CD4-positive, alpha-beta memory T cell (primary cell): ENCODE data around the gene SDR9C7. TPM values are rescaled to one million over a fixed set of nuclear protein-coding genes. Genes with fewer than 3 reads are reported as not detected.
"Not testable (repeated sequence)": the region's sequence is repeated elsewhere in the genome, so short reads cannot be mapped to it uniquely, and the experiment has no call there.

Source experiments
- CTCF ChIA-PET: fragments of 350-600 bp; sonication (Branson Sonifier 250); formaldehyde crosslinking; loops from one replicate; lab custom pipeline; 2021; ENCODE audit warnings: inconsistent platforms; ENCODE audit not compliant: partially characterized antibody; lab: Charles Lee
- POLR2A ChIA-PET: fragments of 350-600 bp; sonication (Branson Sonifier 250); formaldehyde crosslinking; loops from one replicate; lab custom pipeline; 2021; ENCODE audit not compliant: partially characterized antibody; lab: Charles Lee
- DNase-seq, 5 donors: peaks; one replicate each; pipeline versions ENCODE4 v3.0.0 to v3.0.0-alpha.2; 2020 to 2022; ENCODE audit warnings: mixed read lengths in 1 of 5
- H3K27ac ChIP-seq: one replicate; pipeline ENCODE4 v1.7.0; 2013; ENCODE audit warnings: low read depth, low read length
- H3K27me3 ChIP-seq: 2 replicates; pipeline ENCODE4 v1.7.0; 2013; ENCODE audit warnings: mild to moderate bottlenecking, low read length, moderate library complexity; ENCODE audit not compliant: insufficient read depth
- H3K36me3 ChIP-seq: 2 replicates; pipeline ENCODE4 v1.7.0; 2013; ENCODE audit warnings: mild to moderate bottlenecking, low read length, moderate library complexity; ENCODE audit not compliant: insufficient read depth
- H3K4me1 ChIP-seq: 2 replicates; pipeline ENCODE4 v1.7.0; 2013; ENCODE audit warnings: mild to moderate bottlenecking, low read length, moderate library complexity; ENCODE audit not compliant: insufficient read depth
- H3K4me3 ChIP-seq, 2 donors: one replicate each; pipeline ENCODE4 v1.7.0; 2013; ENCODE audit warnings: low read length in 2 of 2, mild to moderate bottlenecking in 1 of 2
- H3K9me3 ChIP-seq, 2 donors: one replicate each; pipeline ENCODE4 v1.7.0; 2013; ENCODE audit warnings: low read length in 2 of 2, control low read depth in 1 of 2; ENCODE audit not compliant: control insufficient read depth in 1 of 2
- H3K27ac Mint-ChIP-seq, 7 donors: one replicate each; pipeline ENCODE4 v1.8.0; 2020 to 2021; ENCODE audit warnings: mixed read lengths in 7 of 7, mild to moderate bottlenecking in 6 of 7, inconsistent platforms in 3 of 7, moderate library complexity in 3 of 7
- H3K27me3 Mint-ChIP-seq, 2 donors: one replicate each; pipeline ENCODE4 v1.8.0; 2020 to 2021; ENCODE audit warnings: mixed read lengths in 2 of 2
- H3K36me3 Mint-ChIP-seq, 2 donors: one replicate each; pipeline ENCODE4 v1.8.0; 2020 to 2021; ENCODE audit warnings: mixed read lengths in 2 of 2, inconsistent platforms in 1 of 2, mild to moderate bottlenecking in 1 of 2
- H3K4me1 Mint-ChIP-seq, 4 donors: one replicate each; pipeline ENCODE4 v1.8.0; 2020 to 2021; ENCODE audit warnings: mixed read lengths in 4 of 4, mild to moderate bottlenecking in 1 of 4
- H3K4me3 Mint-ChIP-seq, 8 donors: one replicate each; pipeline ENCODE4 v1.8.0; 2020 to 2021; ENCODE audit warnings: mixed read lengths in 8 of 8, mild to moderate bottlenecking in 7 of 8, moderate library complexity in 6 of 8, inconsistent platforms in 3 of 8
- H3K9me3 Mint-ChIP-seq, 8 donors: one replicate each; pipeline ENCODE4 v1.8.0; 2020 to 2021; ENCODE audit warnings: mixed read lengths in 8 of 8, mild to moderate bottlenecking in 5 of 8, inconsistent platforms in 3 of 8, moderate library complexity in 1 of 8
- intact Hi-C: fragments of 100-400 bp; cut with micrococcal nuclease; formaldehyde crosslinking; loops from one replicate; pipeline ENCODE4 v1.15.1; 2023
- polyA plus RNA-seq, 2 donors: library from polyadenylated mRNA; unstranded; fragments of 300-500 nt; fragmentation: Illumina TruSeq; gene quantifications; one replicate each; pipeline ENCODE4 v1.2.3, GENCODE V29; 2021
- total RNA-seq, 2 experiments: library from RNA; stranded (reverse); gene quantifications; one replicate each; pipeline ENCODE4 v1.2.3, GENCODE V29; 2021

Gene SDR9C7
- total and polyA plus RNA-seq, 4 experiments from 2014 or later = not detected

GRCh38 chr12:56941299-56942017 is 7.2 kb upstream of the SDR9C7 start:
- Mint-ChIP-seq H3K36me3 (no peaks in the 10 kb centered on the region), H3K27me3 (peaks cover 0 to 5% of the 10 kb centered on the region in 2 donors), H3K27ac (no peak overlapping the region), H3K4me3 (no peak overlapping the region), H3K4me1 (no peaks in the 10 kb centered on the region), H3K9me3 (peaks cover 0 to 10% (median 6%) of the 10 kb centered on the region in 8 donors)
- Histone ChIP-seq H3K27me3 (no peaks in the 10 kb centered on the region), H3K4me3 (no peak overlapping the region), H3K27ac (no peak overlapping the region), H3K9me3 (no peaks in the 10 kb centered on the region), H3K36me3 (no peaks in the 10 kb centered on the region), H3K4me1 (no peaks in the 10 kb centered on the region)
- DNase-seq = no peak
- ChIA-PET POLR2A (no interaction called here), CTCF (no interaction called here)
- intact Hi-C loops = no loop called here

GRCh38 chr12:56940942-56941298 is 6.7 kb upstream of the SDR9C7 start:
- H3K9me3 Mint-ChIP-seq, H3K9me3 ChIP-seq, intact Hi-C loops, H3K27me3 ChIP-seq, H3K27ac ChIP-seq, H3K27me3 Mint-ChIP-seq, H3K4me3 ChIP-seq, H3K4me1 Mint-ChIP-seq, DNase-seq, H3K27ac Mint-ChIP-seq, H3K4me3 Mint-ChIP-seq, H3K4me1 ChIP-seq, H3K36me3 ChIP-seq, CTCF ChIA-PET, POLR2A ChIA-PET, H3K36me3 Mint-ChIP-seq: not testable (repeated sequence)

GRCh38 chr12:56935752-56936151 is 1.5 kb upstream of the SDR9C7 start:
- no peak overlapping the region for H3K27ac Mint-ChIP-seq
- H3K4me3 Mint-ChIP-seq = no peak overlapping the region
- H3K9me3 Mint-ChIP-seq = no peaks in the 10 kb centered on the region
- DNase-seq = no peak
- no peaks in the 10 kb centered on the region for H3K36me3 ChIP-seq
- H3K27me3 Mint-ChIP-seq = peaks cover 2 to 3% of the 10 kb centered on the region in 2 donors
- intact Hi-C loops = no loop called here
- no peaks in the 10 kb centered on the region for H3K27me3 ChIP-seq
- no peaks in the 10 kb centered on the region for H3K4me1 ChIP-seq
- no peaks in the 10 kb centered on the region for H3K36me3 Mint-ChIP-seq
- H3K4me3 ChIP-seq = no peak overlapping the region
- POLR2A ChIA-PET = no interaction called here
- peaks cover 0 to 5% (median 2%) of the 10 kb centered on the region in 4 donors for H3K4me1 Mint-ChIP-seq
- H3K9me3 ChIP-seq = no peaks in the 10 kb centered on the region
- no peak overlapping the region for H3K27ac ChIP-seq
- CTCF ChIA-PET = interaction anchor here (0.6 kb wide), 1 partner anchor 867 kb away, joined by 4 read pairs; no protein-coding TSS in a partner anchor

GRCh38 chr12:56935157-56935556 is 949 bp upstream of the SDR9C7 start:
- no peak overlapping the region for H3K4me3 ChIP-seq
- H3K27ac Mint-ChIP-seq = no peak overlapping the region
- H3K36me3 ChIP-seq = no peaks in the 10 kb centered on the region
- intact Hi-C loops = no loop called here
- no peaks in the 10 kb centered on the region for H3K27me3 ChIP-seq
- H3K4me1 ChIP-seq = no peaks in the 10 kb centered on the region
- peaks cover 0 to 5% (median 2%) of the 10 kb centered on the region in 4 donors for H3K4me1 Mint-ChIP-seq
- H3K9me3 ChIP-seq = no peaks in the 10 kb centered on the region
- no peaks in the 10 kb centered on the region for H3K36me3 Mint-ChIP-seq
- H3K4me3 Mint-ChIP-seq = no peak overlapping the region
- peaks cover 2 to 3% of the 10 kb centered on the region in 2 donors for H3K27me3 Mint-ChIP-seq
- DNase-seq = no peak
- POLR2A ChIA-PET = no interaction called here
- no peak overlapping the region for H3K27ac ChIP-seq
- CTCF ChIA-PET = interaction anchor here (0.6 kb wide), 1 partner anchor 867 kb away, joined by 4 read pairs; no protein-coding TSS in a partner anchor
- H3K9me3 Mint-ChIP-seq = no peaks in the 10 kb centered on the region

- Histone ChIP-seq H3K27me3 (no peaks in the 10 kb centered on the region), H3K9me3 (no peaks in the 10 kb centered on the region), H3K36me3 (no peaks in the 10 kb centered on the region), H3K27ac (no peak overlapping the region), H3K4me1 (no peaks in the 10 kb centered on the region), H3K4me3 (no peak overlapping the region)
- ChIA-PET POLR2A (no interaction called here), CTCF (interaction anchor here (1.4 kb wide), 1 partner anchor 18 kb away, joined by 3 read pairs; no protein-coding TSS in a partner anchor)
- H3K27ac Mint-ChIP-seq = no peak overlapping the region
- H3K4me3 Mint-ChIP-seq = no peak overlapping the region
- no peaks in the 10 kb centered on the region for H3K9me3 Mint-ChIP-seq
- no peaks in the 10 kb centered on the region for H3K36me3 Mint-ChIP-seq
- intact Hi-C loops = no loop called here
- peaks cover 2 to 7% of the 10 kb centered on the region in 2 donors for H3K27me3 Mint-ChIP-seq
- no peak for DNase-seq
- peaks cover 0 to 5% (median 3%) of the 10 kb centered on the region in 4 donors for H3K4me1 Mint-ChIP-seq
These were observed 1.3 kb downstream of the SDR9C7 start for GRCh38 chr12:56932867-56933266.

GRCh38 chr12:56932146-56932545 is 2.1 kb downstream of the SDR9C7 start:
- Mint-ChIP-seq H3K4me1 (peaks cover 0 to 5% (median 3%) of the 10 kb centered on the region in 4 donors), H3K27me3 (peaks cover 2 to 10% of the 10 kb centered on the region in 2 donors), H3K9me3 (no peaks in the 10 kb centered on the region), H3K4me3 (no peak overlapping the region), H3K36me3 (no peaks in the 10 kb centered on the region), H3K27ac (peak overlapping the region in 1 of 7 donors; percentile 45)
- DNase-seq = no peak
- ChIA-PET POLR2A (no interaction called here), CTCF (interaction anchor here (1.4 kb wide), 1 partner anchor 17 kb away, joined by 3 read pairs; no protein-coding TSS in a partner anchor)
- H3K9me3 ChIP-seq = no peaks in the 10 kb centered on the region
- H3K27me3 ChIP-seq = no peaks in the 10 kb centered on the region
- intact Hi-C loops = no loop called here
- H3K27ac ChIP-seq = no peak overlapping the region
- H3K4me1 ChIP-seq = no peaks in the 10 kb centered on the region
- H3K36me3 ChIP-seq = no peaks in the 10 kb centered on the region
- H3K4me3 ChIP-seq = no peak overlapping the region

- CTCF ChIA-PET = no interaction called here
- peak in 3 of 5 donors; percentile 2 to 6 (median 3) for DNase-seq
These were observed 2.7 kb downstream of the SDR9C7 start for GRCh38 chr12:56931474-56931978.

More at GRCh38 chr12:56931474-56931978, 2.7 kb downstream of the SDR9C7 start:
- H3K9me3 Mint-ChIP-seq = no peaks in the 10 kb centered on the region
- Histone ChIP-seq H3K36me3 (no peaks in the 10 kb centered on the region), H3K27me3 (no peaks in the 10 kb centered on the region), H3K9me3 (no peaks in the 10 kb centered on the region), H3K27ac (no peak overlapping the region), H3K4me3 (no peak overlapping the region), H3K4me1 (no peaks in the 10 kb centered on the region)
- H3K27me3 Mint-ChIP-seq = peaks cover 2 to 10% of the 10 kb centered on the region in 2 donors
- intact Hi-C loops = no loop called here
- peaks cover 0 to 5% (median 3%) of the 10 kb centered on the region in 4 donors for H3K4me1 Mint-ChIP-seq
- POLR2A ChIA-PET = no interaction called here
- no peak overlapping the region for H3K4me3 Mint-ChIP-seq
- H3K36me3 Mint-ChIP-seq = no peaks in the 10 kb centered on the region
- peak overlapping the region in 1 of 7 donors; percentile 28 for H3K27ac Mint-ChIP-seq
